Spleen (tissue), 13 donors: ENCODE data around the gene GSKIP. TPM values are rescaled to one million over a fixed set of nuclear protein-coding genes. Genes with fewer than 3 reads are reported as not detected.

ENCODE experiments used
- DNase-seq: peaks from one replicate; pipeline ENCODE4 v3.0.0-alpha.2; 2020
- H3K27ac ChIP-seq, 8 donors: fragments of 200-600 bp; sonication (generic) in 7 of 8; 1 replicate in 4 of 8; 2 replicates in 4 of 8; pipeline versions ENCODE4 v1.5.0 to v1.8.0; 2016 to 2021; ENCODE audit warnings: inconsistent platforms in 4 of 8, mild to moderate bottlenecking in 4 of 8, moderate library complexity in 1 of 8
- H3K27me3 ChIP-seq, 7 donors: fragments of 200-600 bp; sonication (generic) in 6 of 7; replicated peaks in 1 of 7; 1 replicate in 4 of 7; 2 replicates in 3 of 7; pipeline versions ENCODE4 v1.5.0 to v1.8.0; 2016 to 2021; ENCODE audit warnings: inconsistent platforms in 3 of 7, mild to moderate bottlenecking in 1 of 7
- H3K36me3 ChIP-seq, 6 donors: fragments of 200-600 bp; sonication (generic) in 5 of 6; 1 replicate in 4 of 6; 2 replicates in 2 of 6; pipeline versions ENCODE4 v1.5.0 to v1.8.0; 2016 to 2021; ENCODE audit warnings: inconsistent platforms in 2 of 6
- H3K4me1 ChIP-seq, 6 donors: fragments of 200-600 bp; sonication (generic) in 5 of 6; 1 replicate in 3 of 6; 2 replicates in 3 of 6; pipeline versions ENCODE4 v1.5.0 to v1.8.0; 2016 to 2021; ENCODE audit warnings: inconsistent platforms in 3 of 6
- H3K4me3 ChIP-seq, 8 donors: fragments of 200-600 bp; sonication (generic) in 7 of 8; 1 replicate in 4 of 8; 2 replicates in 4 of 8; pipeline versions ENCODE4 v1.5.0 to v1.8.0; 2016 to 2021; ENCODE audit warnings: inconsistent platforms in 4 of 8, mild to moderate bottlenecking in 4 of 8, moderate library complexity in 2 of 8
- H3K9me3 ChIP-seq, 8 donors: fragments of 200-600 bp; sonication (generic) in 7 of 8; 1 replicate in 4 of 8; 2 replicates in 4 of 8; pipeline versions ENCODE4 v1.5.0 to v1.8.0; 2016 to 2021; ENCODE audit warnings: inconsistent platforms in 4 of 8
- POLR2A ChIP-seq, 3 donors: fragments of 450-650 bp; IDR thresholded peaks; one replicate each; pipeline ENCODE4 v1.5.1; 2017; ENCODE audit warnings: antibody characterized with exemption in 3 of 3, mild to moderate bottlenecking in 1 of 3
- POLR2AphosphoS5 ChIP-seq, 3 donors: sonication (generic); formaldehyde crosslinking; IDR thresholded peaks; one replicate each; pipeline ENCODE4 v1.5.1; 2017; ENCODE audit warnings: antibody characterized with exemption in 3 of 3
- WGBS, 5 donors: extraction: QIAGEN DNeasy Blood & Tissue Kit in 3 of 5; methylation state at CpG; one replicate each; pipeline versions ENCODE4 v1.1.5 to v1.1.7; 2013 to 2018; 5-methylcytosine and 5-hydroxymethylcytosine counted together
- intact Hi-C: fragments of 100-400 bp; cut with DNase I; formaldehyde crosslinking; loops from one replicate; pipeline ENCODE4 v1.15.0; 2023; ENCODE audit warnings: low total_unique reads
- long read RNA-seq, 2 donors: transcript quantifications; one replicate each; lab custom pipeline, GENCODE V29; 2026
- polyA plus RNA-seq, 3 donors: library from polyadenylated mRNA; stranded (reverse); fragments of 200-250 nt; gene quantifications; one replicate each; pipeline ENCODE4 v1.2.1, GENCODE V29; 2013
- total RNA-seq, 7 donors: library from RNA; depleted of rRNA in 3 of 7; stranded (reverse); fragments of >200 nt in 3 of 7; fragmentation: NEBNext Ultra II Directional in 4 of 7; extraction: Animal tissue kit (Norgen Biotek cat#: 25700) in 4 of 7; gene quantifications; one replicate each; pipeline versions ENCODE4 v1.1.0 to v1.2.1, GENCODE V29; 2016 to 2021
- TF ChIP-seq, protein P1 (sequence below), 11 experiments: fragments of 200-600 bp in 7 of 11; fragments of 450-650 bp in 4 of 11; sonication (generic) in 4 of 11; IDR thresholded peaks in 8 of 11; conservative IDR thresholded peaks in 3 of 11; 1 replicate in 7 of 11; 2 replicates in 4 of 11; pipeline versions ENCODE4 v1.4.0 to v1.8.0; 2016 to 2021; ENCODE audit warnings: antibody characterized with exemption in 11 of 11, inconsistent platforms in 4 of 11, mild to moderate bottlenecking in 1 of 11
- donor health status: healthy with polysubstance abuse.
- donor health status: DM: no; HTN: no; CAD: no; lungs with moderate emphysema.
- donor health status: DM: no; HTN: no; CAD: no.
- donor health status: Bipolar disorder and iron deficiency.
- donor health status: healthy.
- donor health status: DM: no; HTN: no; CAD: no.
- donor health status: DM: yes; HTN: yes; CAD: no.

GSKIP gene, protein sequence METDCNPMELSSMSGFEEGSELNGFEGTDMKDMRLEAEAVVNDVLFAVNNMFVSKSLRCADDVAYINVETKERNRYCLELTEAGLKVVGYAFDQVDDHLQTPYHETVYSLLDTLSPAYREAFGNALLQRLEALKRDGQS
- 10 to 100 TPM; 13.3 to 24.3 (median 18.0) TPM for total RNA-seq
- 10 to 100 TPM; 11.0 to 16.1 (median 12.5) TPM for polyA plus RNA-seq
- long read RNA-seq, donor 1, transcript GSKIP-205 (4 exons, 2,218 nt): major isoform, 6 of 6 reads
- long read RNA-seq, donor 1, partial matches to known transcripts: 0 of 6 reads
- long read RNA-seq, donor 1, other reads (novel, unspliced or antisense): 0 of 6 reads
- long read RNA-seq, donor 2, transcript GSKIP-205 (4 exons, 2,218 nt): major isoform, 6 of 6 reads
- long read RNA-seq, donor 2, partial matches to known transcripts: 0 of 6 reads
- long read RNA-seq, donor 2, other reads (novel, unspliced or antisense): 0 of 6 reads

DNA sequence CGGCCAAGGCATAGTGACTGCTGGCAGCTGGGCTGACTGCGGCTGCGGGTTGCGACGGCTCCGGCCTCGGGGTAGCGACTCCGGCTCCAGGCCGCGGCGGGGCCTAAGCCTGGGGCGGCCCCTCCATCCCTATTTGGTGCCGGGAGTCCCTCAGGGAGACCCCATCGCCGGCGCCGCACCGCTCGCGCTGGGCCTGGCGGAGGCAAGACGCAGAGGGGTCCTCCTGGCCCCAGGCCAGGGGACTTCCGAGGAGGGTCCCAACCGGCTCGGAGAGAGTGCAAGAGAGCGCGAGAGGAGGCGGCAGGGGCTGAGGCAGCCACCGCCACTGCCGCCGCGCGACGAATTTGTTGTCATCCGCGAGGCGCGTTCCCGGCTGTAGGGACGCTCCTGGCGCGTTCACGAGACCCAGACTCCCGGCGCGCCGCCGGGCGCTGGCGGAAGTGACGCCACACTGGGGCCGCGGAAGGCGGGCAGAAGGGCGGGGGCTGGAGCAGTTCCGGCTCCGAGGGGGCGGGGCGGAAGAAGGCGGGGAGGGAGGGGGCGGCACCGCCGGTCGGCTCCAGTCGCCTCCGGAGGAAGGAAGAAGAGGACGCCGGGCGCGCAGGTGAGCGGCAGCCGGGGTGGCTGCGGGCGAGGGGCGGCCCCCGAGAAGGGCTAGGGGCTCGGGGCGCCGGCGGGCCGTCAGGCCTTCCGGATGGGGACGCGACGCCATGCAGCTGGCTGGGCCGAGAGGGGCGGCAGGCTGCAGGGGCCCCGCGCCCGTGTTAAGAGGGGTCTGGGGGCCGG, at the start of gene GSKIP, which contains the start of gene ATG2B:
Gene GSKIP, plus strand, starts transcription at position 562 of the 786 bp plus-strand sequence. CDS start 18,722 bp downstream, outside the sequence.
Gene ATG2B, minus strand, starts transcription at position 377 of the 786 bp plus-strand sequence. Its CDS starts 365 bp downstream, at position 12.
- H3K4me3 ChIP-seq: peak within 1 kb of the TSS; percentile 92 to 99 (median 96)
- no peaks in the 10 kb centered on the region for H3K27me3 ChIP-seq
- peak within 1 kb of the TSS; percentile 87 to 98 (median 94) for H3K27ac ChIP-seq
- TF ChIP-seq, protein P1, sequence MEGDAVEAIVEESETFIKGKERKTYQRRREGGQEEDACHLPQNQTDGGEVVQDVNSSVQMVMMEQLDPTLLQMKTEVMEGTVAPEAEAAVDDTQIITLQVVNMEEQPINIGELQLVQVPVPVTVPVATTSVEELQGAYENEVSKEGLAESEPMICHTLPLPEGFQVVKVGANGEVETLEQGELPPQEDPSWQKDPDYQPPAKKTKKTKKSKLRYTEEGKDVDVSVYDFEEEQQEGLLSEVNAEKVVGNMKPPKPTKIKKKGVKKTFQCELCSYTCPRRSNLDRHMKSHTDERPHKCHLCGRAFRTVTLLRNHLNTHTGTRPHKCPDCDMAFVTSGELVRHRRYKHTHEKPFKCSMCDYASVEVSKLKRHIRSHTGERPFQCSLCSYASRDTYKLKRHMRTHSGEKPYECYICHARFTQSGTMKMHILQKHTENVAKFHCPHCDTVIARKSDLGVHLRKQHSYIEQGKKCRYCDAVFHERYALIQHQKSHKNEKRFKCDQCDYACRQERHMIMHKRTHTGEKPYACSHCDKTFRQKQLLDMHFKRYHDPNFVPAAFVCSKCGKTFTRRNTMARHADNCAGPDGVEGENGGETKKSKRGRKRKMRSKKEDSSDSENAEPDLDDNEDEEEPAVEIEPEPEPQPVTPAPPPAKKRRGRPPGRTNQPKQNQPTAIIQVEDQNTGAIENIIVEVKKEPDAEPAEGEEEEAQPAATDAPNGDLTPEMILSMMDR (IDR thresholded peaks at IDR 0.05 in 8 of 11, conservative IDR thresholded peaks at IDR 0.05 in 3 of 11): peak in 1 of 11 experiments; percentile 37
- peak; percentile 89 to 97 (median 96) for TF ChIP-seq POLR2AphosphoS5 (IDR thresholded peaks at IDR 0.05)
- TF ChIP-seq POLR2A (IDR thresholded peaks at IDR 0.05): peak in 1 of 3 donors; percentile 40
- WGBS, 5 donors: 0 to 1% (median 0%) methylated on average over 27 to 92 of the region's 92 CpGs
- intact Hi-C loops: no loop called here
- DNase-seq: peak; percentile 99
- H3K9me3 ChIP-seq: no peaks in the 10 kb centered on the region
- H3K36me3 ChIP-seq: no peaks in the 10 kb centered on the region
- peaks cover 19 to 73% (median 48%) of the 10 kb centered on the region in 6 donors for H3K4me1 ChIP-seq

DNA sequence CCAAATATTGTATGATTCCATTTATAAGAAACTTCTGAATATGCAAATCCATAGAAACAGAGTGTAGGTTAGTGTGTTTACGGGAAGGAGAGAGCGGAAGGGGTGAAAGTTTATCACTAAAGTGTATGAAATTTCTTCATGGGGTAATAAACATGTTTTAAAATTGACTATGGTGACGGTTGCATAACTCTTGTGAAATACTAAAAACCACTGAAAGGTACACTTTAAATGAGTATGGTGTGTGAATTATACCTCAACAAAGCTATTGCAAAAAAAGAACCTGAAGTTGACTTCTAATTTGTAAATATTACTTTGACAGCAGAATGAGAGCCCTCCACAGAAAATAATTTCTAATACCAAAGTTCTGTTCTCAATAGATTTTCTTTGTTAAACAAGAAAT, 47.2 kb upstream of the GSKIP start:
- H3K9me3 ChIP-seq: no peaks in the 10 kb centered on the region
- 83 to 96% (median 89%) methylated on average over 3 of the region's 3 CpGs for WGBS, 5 donors
- intact Hi-C loops: no loop called here
- no peak for DNase-seq
- no peak for TF ChIP-seq POLR2A (IDR thresholded peaks at IDR 0.05)
- no peak for TF ChIP-seq POLR2AphosphoS5 (IDR thresholded peaks at IDR 0.05)
- TF ChIP-seq, protein P1 (IDR thresholded peaks at IDR 0.05 in 8 of 11, conservative IDR thresholded peaks at IDR 0.05 in 3 of 11): no peak
- no peak overlapping the region for H3K4me3 ChIP-seq
- no peaks in the 10 kb centered on the region for H3K4me1 ChIP-seq
- no peaks in the 10 kb centered on the region for H3K27me3 ChIP-seq
- no peak overlapping the region for H3K27ac ChIP-seq
- H3K36me3 ChIP-seq: peaks cover 0 to 100% (median 57%) of the 10 kb centered on the region in 6 donors

DNA sequence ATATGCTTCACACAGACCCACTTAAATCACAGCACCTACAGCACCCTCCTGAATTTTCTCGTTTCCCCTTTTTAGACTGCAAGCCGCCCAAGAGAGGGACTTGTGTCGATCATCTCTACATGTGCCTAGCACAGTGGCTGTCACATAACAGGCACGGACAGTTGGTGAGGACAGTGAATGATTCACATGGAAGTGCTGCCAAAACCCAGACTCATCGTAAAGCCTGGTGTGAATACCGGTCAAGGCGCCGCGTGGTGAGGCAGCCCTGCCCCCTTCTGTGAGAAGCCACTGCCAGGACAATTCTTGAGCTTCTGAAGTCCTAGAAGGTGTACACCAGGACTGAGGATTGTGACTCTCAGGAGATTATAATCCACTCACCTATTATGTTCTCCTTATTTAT, 44.5 kb upstream of the GSKIP start:
- H3K4me3 ChIP-seq: no peak overlapping the region
- H3K27ac ChIP-seq: no peak overlapping the region
- no peaks in the 10 kb centered on the region for H3K4me1 ChIP-seq
- no peaks in the 10 kb centered on the region for H3K9me3 ChIP-seq
- intact Hi-C loops: no loop called here
- no peaks in the 10 kb centered on the region for H3K27me3 ChIP-seq
- no peak for DNase-seq
- peaks cover 0 to 100% (median 63%) of the 10 kb centered on the region in 6 donors for H3K36me3 ChIP-seq
- TF ChIP-seq POLR2AphosphoS5 (IDR thresholded peaks at IDR 0.05) (no peak), POLR2A (IDR thresholded peaks at IDR 0.05) (no peak)
- TF ChIP-seq, protein P1 (IDR thresholded peaks at IDR 0.05 in 8 of 11, conservative IDR thresholded peaks at IDR 0.05 in 3 of 11): no peak
- 93 to 95% (median 94%) methylated on average over 9 of the region's 9 CpGs for WGBS, 5 donors
